ENCODE data around the gene FAM3A. TPM values are rescaled to one million over a fixed set of nuclear protein-coding genes. Genes with fewer than 3 reads are reported as not detected.
"Not testable (repeated sequence)": the region's sequence is repeated elsewhere in the genome, so short reads cannot be mapped to it uniquely, and the experiment has no call there.

FAM3A gene
- total and polyA plus RNA-seq, 2 of the 4 experiments (the other 2 are of a cell fraction), result 14.0 to 47.2 TPM

- H3K14ac ChIP-seq (replicated peaks; ENCODE audit: low read depth, low read length); intact Hi-C loops (cut with micrococcal nuclease); H3K9me3 ChIP-seq (ENCODE audit: control insufficient read depth, insufficient read depth, low read length); BruUV-seq (replicated peaks); H2BK20ac ChIP-seq (ENCODE audit: low read depth, low read length); DNase-seq; H4K91ac ChIP-seq (ENCODE audit: insufficient read depth, low read depth, low read length); H4K8ac ChIP-seq (ENCODE audit: low read depth in 2 of 2, low read length in 2 of 2); H3K27me3 ChIP-seq (ENCODE audit: control insufficient read depth, insufficient read depth, low read length); dilution Hi-C loops (cut with HindIII; ENCODE audit: low sequenced_read_pairs, unreplicated experiment); H3K79me1 ChIP-seq (ENCODE audit: low read depth in 1 of 2, low read length in 2 of 2); H3K23ac ChIP-seq (ENCODE audit: low read depth, low read length); H2BK120ac ChIP-seq (ENCODE audit: low read depth, low read length); CTCF ChIA-PET; H2BK15ac ChIP-seq (ENCODE audit: low read depth, low read length); H2AK9ac ChIP-seq (replicated peaks; ENCODE audit: low read depth, low read length, poor library complexity); H3K9me1 ChIP-seq (ENCODE audit: insufficient read depth, low read length); H3K56ac ChIP-seq (ENCODE audit: extremely low read depth, insufficient read depth, low read length); H3K4me3 ChIP-seq (ENCODE audit: insufficient read depth, low read depth, low read length); POLR2A ChIA-PET (ENCODE audit: unreplicated experiment); H2BK5ac ChIP-seq (ENCODE audit: low read depth, low read length, poor library complexity, severe bottlenecking); H3K4me1 ChIP-seq (ENCODE audit: control insufficient read depth, insufficient read depth, low read length); H2AFZ ChIP-seq (replicated peaks; ENCODE audit: low read length, poor library complexity); ATAC-seq (ENCODE audit: low read depth); H3K4ac ChIP-seq (ENCODE audit: low read depth, low read length); H2AK5ac ChIP-seq (ENCODE audit: low read depth, low read length); H4K20me1 ChIP-seq (ENCODE audit: insufficient read depth, low read length); H4K5ac ChIP-seq (ENCODE audit: low read depth, low read length); in situ Hi-C loops (cut with MboI; ENCODE audit: low sequenced_read_pairs); H3K27ac ChIP-seq (ENCODE audit: insufficient read depth, low read length); H3K9ac ChIP-seq (ENCODE audit: low read depth, low read length); H3K4me2 ChIP-seq (ENCODE audit: low read depth, low read length); H3K18ac ChIP-seq (ENCODE audit: low read depth, low read length): not testable (repeated sequence)
- peaks cover 13% of the 10 kb centered on the region for H3K36me3 ChIP-seq (ENCODE audit: control insufficient read depth, insufficient read depth, low read length)
- no CpG with 5 or more reads among the region's 24 CpGs for WGBS, 2 experiments (ENCODE audit: extremely low coverage in 2 of 2, insufficient read length in 1 of 2)
Measured at GRCh38 chrX:154558060-154558690, 42.1 kb upstream of the FAM3A start.

- CTCF ChIA-PET; H3K4ac ChIP-seq (ENCODE audit: low read depth, low read length); DNase-seq; POLR2A ChIA-PET (ENCODE audit: unreplicated experiment); H2BK20ac ChIP-seq (ENCODE audit: low read depth, low read length); H3K14ac ChIP-seq (replicated peaks; ENCODE audit: low read depth, low read length); H3K9me3 ChIP-seq (ENCODE audit: control insufficient read depth, insufficient read depth, low read length); H3K9me1 ChIP-seq (ENCODE audit: insufficient read depth, low read length); H3K56ac ChIP-seq (ENCODE audit: extremely low read depth, insufficient read depth, low read length); H3K23ac ChIP-seq (ENCODE audit: low read depth, low read length); H3K27me3 ChIP-seq (ENCODE audit: control insufficient read depth, insufficient read depth, low read length); H2BK120ac ChIP-seq (ENCODE audit: low read depth, low read length); dilution Hi-C loops (cut with HindIII; ENCODE audit: low sequenced_read_pairs, unreplicated experiment); H4K8ac ChIP-seq (ENCODE audit: low read depth in 2 of 2, low read length in 2 of 2); H2AK9ac ChIP-seq (replicated peaks; ENCODE audit: low read depth, low read length, poor library complexity); H2AFZ ChIP-seq (replicated peaks; ENCODE audit: low read length, poor library complexity); H3K27ac ChIP-seq (ENCODE audit: insufficient read depth, low read length); H4K91ac ChIP-seq (ENCODE audit: insufficient read depth, low read depth, low read length); ATAC-seq (ENCODE audit: low read depth); H2AK5ac ChIP-seq (ENCODE audit: low read depth, low read length); H2BK15ac ChIP-seq (ENCODE audit: low read depth, low read length); in situ Hi-C loops (cut with MboI; ENCODE audit: low sequenced_read_pairs); H3K9ac ChIP-seq (ENCODE audit: low read depth, low read length); intact Hi-C loops (cut with micrococcal nuclease); H3K4me3 ChIP-seq (ENCODE audit: insufficient read depth, low read depth, low read length); H4K20me1 ChIP-seq (ENCODE audit: insufficient read depth, low read length); H3K4me1 ChIP-seq (ENCODE audit: control insufficient read depth, insufficient read depth, low read length); H2BK5ac ChIP-seq (ENCODE audit: low read depth, low read length, poor library complexity, severe bottlenecking); BruUV-seq (replicated peaks); H3K18ac ChIP-seq (ENCODE audit: low read depth, low read length); H4K5ac ChIP-seq (ENCODE audit: low read depth, low read length); H3K4me2 ChIP-seq (ENCODE audit: low read depth, low read length): not testable (repeated sequence)
- peaks cover 19% of the 10 kb centered on the region for H3K36me3 ChIP-seq (ENCODE audit: control insufficient read depth, insufficient read depth, low read length)
- no CpG with 5 or more reads among the region's 18 CpGs for WGBS, 2 experiments (ENCODE audit: extremely low coverage in 2 of 2, insufficient read length in 1 of 2)
- H3K79me1 ChIP-seq (ENCODE audit: low read depth in 1 of 2, low read length in 2 of 2), result peaks cover 5 to 27% of the 10 kb centered on the region in 2 experiments; a peak in 2 of 4 replicates
Measured at GRCh38 chrX:154552112-154552806, 36.2 kb upstream of the FAM3A start.
